ENCODE data around the gene APBA2. TPM values are rescaled to one million over a fixed set of nuclear protein-coding genes. Genes with fewer than 3 reads are reported as not detected.

Gene APBA2
- total and polyA plus RNA-seq, 2 donors from 2014 or later = 1.0 to 6.1 TPM

GRCh38 chr15:29031502-29032228 lies 145.9 kb downstream of the APBA2 start:
- peaks cover 0 to 3% (median 0%) of the 10 kb centered on the region in 3 donors for H3K9me3 ChIP-seq (ENCODE audit: control insufficient read depth in 2 of 3, insufficient read depth in 1 of 3, low read length in 3 of 3)
- no peak for FAIRE-seq
- H3K4me3 ChIP-seq (ENCODE audit: low read length in 3 of 3) = no peak overlapping the region
- no peaks in the 10 kb centered on the region for H3K36me3 ChIP-seq (ENCODE audit: control insufficient read depth in 2 of 3, insufficient read depth in 3 of 3, low read length in 3 of 3)
- H3K27me3 ChIP-seq (ENCODE audit: control insufficient read depth, insufficient read depth, low read length) = no peaks in the 10 kb centered on the region
- DNase-seq = no peak
- H3K27ac ChIP-seq (ENCODE audit: low read depth in 2 of 2, low read length in 2 of 2) = no peak overlapping the region
- no peaks in the 10 kb centered on the region for H3K4me1 ChIP-seq (ENCODE audit: control insufficient read depth in 2 of 3, insufficient read depth in 2 of 3, low read depth in 1 of 3, low read length in 3 of 3)
- intact Hi-C loops (cut with DNase I) = no loop called here
- TF ChIP-seq CTCF (IDR thresholded peaks at IDR 0.05; ENCODE audit: borderline replicate concordance, extremely low read depth, insufficient read depth) = no peak
- H3K9ac ChIP-seq (ENCODE audit: low read length in 3 of 3) = no peak overlapping the region

GRCh38 chr15:29032229-29032625 lies 146.5 kb downstream of the APBA2 start:
- H3K36me3 ChIP-seq (ENCODE audit: control insufficient read depth in 2 of 3, insufficient read depth in 3 of 3, low read length in 3 of 3) = no peaks in the 10 kb centered on the region
- H3K27me3 ChIP-seq (ENCODE audit: control insufficient read depth, insufficient read depth, low read length) = no peaks in the 10 kb centered on the region
- DNase-seq (no peak), FAIRE-seq (no peak)
- H3K9me3 ChIP-seq (ENCODE audit: control insufficient read depth in 2 of 3, insufficient read depth in 1 of 3, low read length in 3 of 3) = peaks cover 0 to 3% (median 0%) of the 10 kb centered on the region in 3 donors
- intact Hi-C loops (cut with DNase I) = no loop called here
- H3K9ac ChIP-seq (ENCODE audit: low read length in 3 of 3) = no peak overlapping the region
- H3K27ac ChIP-seq (ENCODE audit: low read depth in 2 of 2, low read length in 2 of 2) = no peak overlapping the region
- no peak for TF ChIP-seq CTCF (IDR thresholded peaks at IDR 0.05; ENCODE audit: borderline replicate concordance, extremely low read depth, insufficient read depth)
- H3K4me1 ChIP-seq (ENCODE audit: control insufficient read depth in 2 of 3, insufficient read depth in 2 of 3, low read depth in 1 of 3, low read length in 3 of 3) = no peaks in the 10 kb centered on the region
- H3K4me3 ChIP-seq (ENCODE audit: low read length in 3 of 3) = no peak overlapping the region

- H3K27ac ChIP-seq (ENCODE audit: low read depth in 2 of 2, low read length in 2 of 2) = no peak overlapping the region
- peaks cover 0 to 3% (median 0%) of the 10 kb centered on the region in 3 donors for H3K9me3 ChIP-seq (ENCODE audit: control insufficient read depth in 2 of 3, insufficient read depth in 1 of 3, low read length in 3 of 3)
- no peak overlapping the region for H3K9ac ChIP-seq (ENCODE audit: low read length in 3 of 3)
- H3K4me3 ChIP-seq (ENCODE audit: low read length in 3 of 3) = no peak overlapping the region
- no peak for FAIRE-seq
- intact Hi-C loops (cut with DNase I) = no loop called here
- TF ChIP-seq CTCF (IDR thresholded peaks at IDR 0.05; ENCODE audit: borderline replicate concordance, extremely low read depth, insufficient read depth) = no peak
- H3K4me1 ChIP-seq (ENCODE audit: control insufficient read depth in 2 of 3, insufficient read depth in 2 of 3, low read depth in 1 of 3, low read length in 3 of 3) = no peaks in the 10 kb centered on the region
- H3K36me3 ChIP-seq (ENCODE audit: control insufficient read depth in 2 of 3, insufficient read depth in 3 of 3, low read length in 3 of 3) = no peaks in the 10 kb centered on the region
- H3K27me3 ChIP-seq (ENCODE audit: control insufficient read depth, insufficient read depth, low read length) = no peaks in the 10 kb centered on the region
- DNase-seq = no peak
These were observed 147.0 kb downstream of the APBA2 start for GRCh38 chr15:29032751-29033150.
